Spinal cord (tissue), 10 donors: ENCODE results near the gene HTD2. TPM values are rescaled to one million over a fixed set of nuclear protein-coding genes. Genes with fewer than 3 reads are reported as not detected.
A peak's percentile ranks its signal among the peaks of the same experiment; 100 is the strongest.
"Not testable (repeated sequence)": the region's sequence is repeated elsewhere in the genome, so short reads cannot be mapped to it uniquely, and the experiment has no call there.

Experiments
- DNase-seq, 6 donors: peaks; one replicate each; pipeline versions ENCODE4 v3.0.0 to v3.0.0-alpha.2; 2013 to 2015; ENCODE audit warnings: low spot score in 6 of 6, low read depth in 4 of 6
- H3K27ac ChIP-seq: one replicate; pipeline ENCODE4 v1.5.1; 2013; ENCODE audit warnings: low read depth, low read length, control low read depth
- H3K27me3 ChIP-seq: one replicate; pipeline ENCODE4 v1.6.1; 2013; ENCODE audit warnings: low read length; ENCODE audit not compliant: control insufficient read depth, insufficient read depth
- H3K36me3 ChIP-seq: one replicate; pipeline ENCODE4 v1.6.1; 2013; ENCODE audit warnings: low read length; ENCODE audit not compliant: control insufficient read depth, insufficient read depth
- H3K4me1 ChIP-seq: one replicate; pipeline ENCODE4 v1.6.1; 2013; ENCODE audit warnings: low read length; ENCODE audit not compliant: control insufficient read depth, insufficient read depth
- H3K4me3 ChIP-seq: one replicate; pipeline ENCODE4 v1.5.1; 2013; ENCODE audit warnings: low read depth, low read length, control low read depth
- H3K9me3 ChIP-seq: one replicate; pipeline ENCODE4 v1.6.1; 2013; ENCODE audit warnings: low read length; ENCODE audit not compliant: control insufficient read depth, insufficient read depth
- WGBS: methylation state at CpG from one replicate; pipeline ENCODE4 v1.1.5; 2013; ENCODE audit warnings: missing lambda C conversion rate; ENCODE audit not compliant: insufficient coverage; 5-methylcytosine and 5-hydroxymethylcytosine counted together
- polyA plus RNA-seq, 2 donors: library from polyadenylated mRNA; unstranded; fragments of 120-200 nt; gene quantifications; one replicate each; pipeline ENCODE4 v1.2.1, GENCODE V29; 2013; ENCODE audit not compliant: insufficient read length in 2 of 2
- total RNA-seq, 2 donors: library from RNA; depleted of rRNA in 1 of 2; stranded (reverse); fragments of 120-200 nt in 1 of 2; fragments of >200 nt in 1 of 2; gene quantifications; one replicate each; pipeline versions ENCODE4 v1.2.3 to v1.2.4, GENCODE V29; 2013 to 2014
- donor health status: healthy.

The HTD2 gene
- total and polyA plus RNA-seq, 4 donors, result 10.2 to 12.5 (median 12.1) TPM

DNA sequence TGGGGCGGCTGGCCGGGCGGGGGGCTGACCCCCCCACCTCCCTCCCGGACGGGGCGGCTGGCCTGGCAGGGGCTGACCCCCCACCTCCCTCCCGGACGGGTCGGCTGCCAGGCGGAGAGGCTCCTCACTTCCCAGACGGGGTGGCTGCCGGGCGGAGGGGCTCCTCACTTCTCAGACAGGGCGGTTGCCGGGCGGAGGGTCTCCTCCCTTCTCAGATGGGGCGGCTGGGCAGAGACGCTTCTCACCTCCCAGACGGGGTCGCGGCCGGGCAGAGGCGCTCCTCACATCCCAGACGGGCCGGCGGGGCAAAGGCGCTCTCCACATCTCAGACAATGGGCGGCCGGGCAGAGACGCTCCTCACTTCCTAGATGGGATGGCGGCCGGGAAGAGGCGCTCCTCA, 15.9 kb upstream of the HTD2 start:
- H3K4me3 ChIP-seq, H3K27me3 ChIP-seq, H3K27ac ChIP-seq, DNase-seq, H3K9me3 ChIP-seq: not testable (repeated sequence)
- H3K36me3 ChIP-seq, result peaks cover 33% of the 10 kb centered on the region
- 80% methylated on average over 2 of the region's 33 CpGs for WGBS
- H3K4me1 ChIP-seq, result peaks cover 13% of the 10 kb centered on the region

DNA sequence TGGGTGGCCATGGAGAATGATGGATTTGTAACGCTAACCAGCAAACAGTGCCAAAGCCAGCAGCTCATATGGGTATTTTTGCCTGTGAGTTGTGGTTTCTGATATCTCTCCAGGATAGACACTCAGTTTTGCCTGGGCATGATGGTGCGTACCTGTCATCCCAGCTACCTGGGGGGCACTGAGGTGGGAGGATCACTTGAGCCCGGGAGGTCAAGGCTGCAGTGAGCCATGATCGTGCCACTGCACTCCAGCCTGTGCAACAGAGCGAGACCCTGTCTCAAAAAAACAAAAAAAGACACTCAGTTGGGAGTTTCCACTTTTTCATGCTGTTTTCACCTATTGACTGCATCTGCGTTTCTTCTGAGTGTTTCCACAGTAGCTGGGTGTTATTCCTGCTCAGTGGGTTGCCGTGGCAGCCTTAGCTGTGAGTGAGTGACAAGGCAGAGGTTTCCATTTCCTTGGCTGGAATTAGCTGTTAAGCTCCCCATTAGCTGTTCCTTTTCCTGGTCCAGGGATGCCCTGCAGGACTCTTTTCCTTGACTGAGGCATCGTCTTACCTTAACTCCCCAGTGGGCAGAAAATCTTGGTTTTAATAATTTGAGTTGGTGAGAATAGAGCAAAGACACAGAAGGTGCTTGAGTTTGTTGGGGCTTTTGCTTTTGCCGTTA, 14.5 kb upstream of the HTD2 start:
- H3K27me3 ChIP-seq, result no peaks in the 10 kb centered on the region
- no peak overlapping the region for H3K4me3 ChIP-seq
- peaks cover 27% of the 10 kb centered on the region for H3K36me3 ChIP-seq
- 48% methylated on average over 7 of the region's 9 CpGs for WGBS
- peaks cover 4% of the 10 kb centered on the region for H3K9me3 ChIP-seq
- H3K4me1 ChIP-seq, result peaks cover 16% of the 10 kb centered on the region
- no peak for DNase-seq
- H3K27ac ChIP-seq, result no peak overlapping the region

DNA sequence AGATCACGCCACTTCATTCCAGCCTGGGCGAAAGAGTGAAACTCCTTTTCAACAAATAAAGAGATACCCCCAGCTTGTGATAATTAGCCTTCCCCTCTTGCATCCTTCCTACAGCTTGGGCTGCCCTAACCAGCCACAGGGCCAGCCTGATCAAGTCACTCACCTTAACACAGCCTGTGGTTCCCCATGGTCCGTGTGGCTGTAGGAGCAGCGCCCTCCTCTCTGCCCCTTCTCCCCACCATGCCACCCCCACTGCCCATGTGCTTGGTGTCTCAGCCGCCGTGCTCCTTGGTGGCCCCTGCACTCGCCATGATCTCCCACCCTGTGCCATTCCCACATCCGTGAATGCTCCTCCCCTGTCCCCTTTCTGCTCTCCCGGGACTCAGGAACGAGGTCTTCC, 13.5 kb upstream of the HTD2 start:
- H3K36me3 ChIP-seq, result peaks cover 21% of the 10 kb centered on the region
- H3K4me3 ChIP-seq, result no peak overlapping the region
- peaks cover 4% of the 10 kb centered on the region for H3K9me3 ChIP-seq
- no peak overlapping the region for H3K27ac ChIP-seq
- DNase-seq, result no peak
- peaks cover 7% of the 10 kb centered on the region for H3K4me1 ChIP-seq
- H3K27me3 ChIP-seq, result no peaks in the 10 kb centered on the region
- 85% methylated on average over 10 of the region's 10 CpGs for WGBS

DNA sequence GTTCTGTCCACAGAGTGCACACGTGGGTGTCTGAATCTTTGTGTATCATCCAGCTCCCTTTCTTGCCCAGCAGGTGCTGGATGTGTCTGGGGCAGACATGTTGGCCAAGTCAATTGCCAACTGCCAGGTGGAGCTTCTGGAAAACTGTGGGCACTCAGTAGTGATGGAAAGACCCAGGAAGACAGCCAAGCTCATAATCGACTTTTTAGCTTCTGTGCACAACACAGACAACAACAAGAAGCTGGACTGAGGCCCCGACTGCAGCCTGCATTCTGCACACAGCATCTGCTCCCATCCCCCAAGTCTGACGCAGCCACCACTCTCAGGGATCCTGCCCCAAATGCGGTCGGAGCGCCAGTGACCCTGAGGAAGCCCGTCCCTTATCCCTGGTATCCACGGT, 12.8 kb upstream of the HTD2 start:
- H3K36me3 ChIP-seq, result peaks cover 21% of the 10 kb centered on the region
- no peak overlapping the region for H3K27ac ChIP-seq
- peak in 2 of 6 donors; percentile 45 to 55 for DNase-seq
- H3K4me1 ChIP-seq, result peaks cover 7% of the 10 kb centered on the region
- WGBS, result 54% methylated on average over 9 of the region's 9 CpGs
- H3K9me3 ChIP-seq, result peaks cover 4% of the 10 kb centered on the region
- H3K27me3 ChIP-seq, result no peaks in the 10 kb centered on the region
- H3K4me3 ChIP-seq, result no peak overlapping the region

DNA sequence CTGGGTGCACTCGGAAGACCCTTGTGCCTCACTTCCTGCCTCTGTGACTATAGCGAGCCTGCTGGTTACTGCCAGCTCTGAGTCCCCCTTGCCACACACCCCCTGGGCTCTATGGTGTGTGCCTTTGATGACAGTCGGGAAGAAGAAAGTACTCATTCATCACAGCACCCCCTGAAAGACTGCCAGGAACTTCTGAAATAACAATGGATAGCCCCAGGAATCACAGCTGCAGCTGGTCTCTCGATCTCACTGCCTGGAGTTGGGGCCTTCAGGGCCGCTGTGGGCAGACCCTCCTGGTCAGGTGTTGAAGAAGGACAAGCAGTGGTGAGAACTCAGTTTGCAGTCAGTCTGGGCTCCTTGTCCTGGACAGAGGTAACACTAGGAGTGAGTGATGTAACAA, 10.1 kb upstream of the HTD2 start:
- WGBS, result 8% methylated on average over 3 of the region's 5 CpGs

DNA sequence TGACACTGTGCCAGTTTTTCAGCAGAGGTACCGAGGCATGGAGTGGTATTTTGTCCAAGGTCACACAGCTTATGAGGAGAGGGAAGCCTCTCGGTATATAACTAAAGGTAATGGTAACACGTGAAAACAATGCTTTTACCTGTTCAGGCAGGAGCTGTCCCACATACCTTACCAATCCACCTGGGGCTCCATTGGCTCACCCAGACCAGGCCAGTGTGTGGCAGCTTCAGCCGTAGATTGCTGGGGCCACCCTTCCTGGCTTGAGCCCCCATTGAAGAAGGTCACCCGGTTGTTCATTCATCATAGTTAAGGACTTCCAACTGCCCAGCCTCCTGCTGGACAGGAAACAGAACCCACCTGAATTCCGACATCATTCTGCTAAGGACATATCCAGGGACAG, 9.5 kb upstream of the HTD2 start:
- DNase-seq, result no peak
- Histone ChIP-seq H3K27ac (no peak overlapping the region), H3K4me1 (peaks cover 14% of the 10 kb centered on the region), H3K36me3 (peaks cover 13% of the 10 kb centered on the region), H3K9me3 (peaks cover 4% of the 10 kb centered on the region), H3K27me3 (peaks cover 4% of the 10 kb centered on the region), H3K4me3 (no peak overlapping the region)
- 86% methylated on average over 5 of the region's 6 CpGs for WGBS

More for the DNA sequence above, 10.1 kb upstream of the HTD2 start:
- Histone ChIP-seq H3K27ac (no peak overlapping the region), H3K9me3 (peaks cover 4% of the 10 kb centered on the region), H3K4me1 (peaks cover 14% of the 10 kb centered on the region), H3K27me3 (peaks cover 4% of the 10 kb centered on the region), H3K36me3 (peaks cover 14% of the 10 kb centered on the region), H3K4me3 (no peak overlapping the region)
- peak in 2 of 6 donors; percentile 29 to 45 for DNase-seq

DNA sequence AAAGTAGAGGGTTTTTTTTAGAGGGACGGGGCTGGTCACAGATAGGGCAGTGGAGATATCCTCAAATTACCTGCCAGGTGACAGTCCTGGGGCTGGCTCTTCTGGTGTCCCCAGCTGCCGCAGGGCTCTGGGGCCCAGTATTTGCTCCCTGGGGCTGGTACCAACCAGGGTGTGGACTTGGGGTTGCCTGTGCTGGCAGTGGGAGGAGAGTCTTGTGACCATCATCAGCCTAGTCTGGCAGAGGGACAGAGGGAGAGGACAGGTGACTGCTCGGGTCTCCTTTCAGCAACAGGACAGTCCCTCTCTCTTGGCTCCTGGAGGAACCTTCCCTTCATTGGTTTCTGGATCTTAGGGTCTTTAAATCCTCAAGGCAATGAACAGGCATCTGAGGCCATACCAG, 8.1 kb upstream of the HTD2 start:
- Histone ChIP-seq H3K27me3 (peaks cover 4% of the 10 kb centered on the region), H3K4me1 (peaks cover 14% of the 10 kb centered on the region), H3K4me3 (no peak overlapping the region), H3K27ac (no peak overlapping the region), H3K36me3 (peaks cover 6% of the 10 kb centered on the region), H3K9me3 (peaks cover 4% of the 10 kb centered on the region)
- no peak for DNase-seq
- 65% methylated on average over 3 of the region's 3 CpGs for WGBS

DNA sequence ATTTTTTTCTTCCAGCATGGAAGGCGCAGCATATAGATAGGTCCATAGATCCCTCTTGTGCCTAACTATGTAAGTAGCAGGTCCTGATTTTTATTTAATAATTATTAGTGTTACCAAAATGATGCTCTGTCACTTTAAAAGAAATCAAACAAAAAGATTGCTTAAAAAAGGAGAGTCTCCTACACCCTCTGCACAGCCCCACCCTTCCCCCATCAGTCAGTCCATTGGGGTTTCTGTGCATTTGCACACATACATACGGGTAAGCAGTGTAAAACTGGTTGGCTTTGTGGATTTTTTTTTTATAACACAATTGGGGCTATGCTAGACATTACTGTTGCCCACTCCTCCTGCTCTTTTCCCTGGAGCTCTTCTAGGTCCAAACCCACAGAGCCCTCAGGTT, 7.2 kb upstream of the HTD2 start:
- WGBS, result no CpG with 5 or more reads among the region's 2 CpGs
- Histone ChIP-seq H3K4me3 (no peak overlapping the region), H3K4me1 (peaks cover 10% of the 10 kb centered on the region), H3K9me3 (peaks cover 4% of the 10 kb centered on the region), H3K27me3 (peaks cover 4% of the 10 kb centered on the region), H3K27ac (no peak overlapping the region), H3K36me3 (no peaks in the 10 kb centered on the region)
- no peak for DNase-seq

DNA sequence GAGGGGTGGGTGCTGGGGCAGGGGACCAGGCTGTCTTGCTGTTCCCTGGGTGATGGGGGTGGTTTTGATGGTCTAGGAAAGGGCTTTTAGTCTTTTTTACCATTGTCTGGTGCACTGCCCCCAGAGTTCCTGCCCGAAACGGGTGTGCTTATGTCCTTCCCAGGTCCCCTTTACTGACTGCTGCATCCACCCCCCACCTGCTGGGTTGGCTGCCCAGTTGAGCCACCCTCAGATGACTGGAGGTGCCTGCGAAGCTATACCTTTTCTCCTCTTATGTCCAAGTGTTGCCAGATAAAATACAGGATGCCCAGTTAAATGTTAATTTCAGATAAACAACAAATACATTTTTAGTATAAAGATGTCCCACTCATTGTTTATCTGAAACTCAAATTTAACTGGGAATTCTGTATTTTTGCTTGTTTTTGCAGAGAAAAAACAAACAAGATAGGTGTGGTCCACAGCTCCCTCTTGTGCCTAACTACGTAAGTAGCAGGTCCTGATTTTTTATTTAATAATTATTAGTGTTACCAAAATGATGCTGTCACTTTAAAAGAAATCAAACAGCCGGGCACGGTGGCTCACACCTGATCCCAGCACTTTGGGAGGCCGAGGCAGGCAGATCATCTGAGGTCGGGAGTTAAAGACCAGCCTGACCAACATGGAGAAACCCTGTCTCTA, 6.3 kb upstream of the HTD2 start:
- Histone ChIP-seq H3K27ac (no peak overlapping the region), H3K9me3 (peaks cover 4% of the 10 kb centered on the region), H3K27me3 (peaks cover 4% of the 10 kb centered on the region), H3K4me1 (peaks cover 10% of the 10 kb centered on the region), H3K36me3 (no peaks in the 10 kb centered on the region), H3K4me3 (no peak overlapping the region)
- WGBS, result 10% methylated on average over 5 of the region's 8 CpGs
- peak in 4 of 6 donors; percentile 49 to 89 (median 58) for DNase-seq
